COLO668 (cell line): ENCODE data around the gene BCL2L1.
"Not testable (repeated sequence)": the region's sequence is repeated elsewhere in the genome, so short reads cannot be mapped to it uniquely, and the experiment has no call there.

ENCODE experiments used
- DNase-seq: peaks from one replicate; lab custom pipeline; 2025; ENCODE audit not compliant: unreplicated experiment; lab: John Stamatoyannopoulos, UW

The BCL2L1 gene

GRCh38 chr20:31722257-31723068 is at the start of gene BCL2L1:
Gene BCL2L1 (minus strand): TSS chr20:31722868. CDS start chr20:31722218, 650 bp downstream.
- peak; percentile 90 for DNase-seq

- DNase-seq: no peak
Observed at GRCh38 chr20:31770243-31770642, 47.6 kb upstream of the BCL2L1 start.

GRCh38 chr20:31769681-31770080 is 47.0 kb upstream of the BCL2L1 start:
- DNase-seq: no peak

- DNase-seq: no peak
Observed at GRCh38 chr20:31767805-31768204, 45.1 kb upstream of the BCL2L1 start.

- no peak for DNase-seq
Observed at GRCh38 chr20:31764641-31765305, 42.1 kb upstream of the BCL2L1 start.

GRCh38 chr20:31760519-31761240 is 38.0 kb upstream of the BCL2L1 start:
- DNase-seq: no peak

GRCh38 chr20:31759836-31760518 is 37.3 kb upstream of the BCL2L1 start:
- DNase-seq: no peak

- DNase-seq: no peak
Observed at GRCh38 chr20:31758991-31759390, 36.3 kb upstream of the BCL2L1 start.

- no peak for DNase-seq
Observed at GRCh38 chr20:31758521-31758920, 35.9 kb upstream of the BCL2L1 start.

- no peak for DNase-seq
Observed at GRCh38 chr20:31757254-31757653, 34.6 kb upstream of the BCL2L1 start.

- no peak for DNase-seq
Observed at GRCh38 chr20:31751126-31751525, 28.5 kb upstream of the BCL2L1 start.

- no peak for DNase-seq
Observed at GRCh38 chr20:31749223-31749622, 26.6 kb upstream of the BCL2L1 start.

- no peak for DNase-seq
Observed at GRCh38 chr20:31747640-31748039, 25.0 kb upstream of the BCL2L1 start.

GRCh38 chr20:31747028-31747427 is 24.4 kb upstream of the BCL2L1 start:
- DNase-seq: not testable (repeated sequence)

GRCh38 chr20:31746068-31746878 is 23.6 kb upstream of the BCL2L1 start:
- DNase-seq: no peak

- DNase-seq: no peak
Observed at GRCh38 chr20:31740656-31741323, 18.1 kb upstream of the BCL2L1 start.

GRCh38 chr20:31740208-31740607 is 17.5 kb upstream of the BCL2L1 start:
- DNase-seq: no peak

- DNase-seq: no peak
Observed at GRCh38 chr20:31739550-31739977, 16.9 kb upstream of the BCL2L1 start.

GRCh38 chr20:31738729-31739549 is 16.3 kb upstream of the BCL2L1 start, which contains the start of gene TPX2:
Gene TPX2 (plus strand): TSS chr20:31739290. CDS start chr20:31757477, 18,187 bp downstream.
- peak; percentile 96 for DNase-seq
